ENCODE data around the gene LRMDA. TPM values are rescaled to one million over a fixed set of nuclear protein-coding genes. Genes with fewer than 3 reads are reported as not detected.

Gene LRMDA
- total and polyA plus RNA-seq, 2 of the 4 experiments (the other 2 are of a cell fraction): 0.07 TPM; not detected in 1

DNA sequence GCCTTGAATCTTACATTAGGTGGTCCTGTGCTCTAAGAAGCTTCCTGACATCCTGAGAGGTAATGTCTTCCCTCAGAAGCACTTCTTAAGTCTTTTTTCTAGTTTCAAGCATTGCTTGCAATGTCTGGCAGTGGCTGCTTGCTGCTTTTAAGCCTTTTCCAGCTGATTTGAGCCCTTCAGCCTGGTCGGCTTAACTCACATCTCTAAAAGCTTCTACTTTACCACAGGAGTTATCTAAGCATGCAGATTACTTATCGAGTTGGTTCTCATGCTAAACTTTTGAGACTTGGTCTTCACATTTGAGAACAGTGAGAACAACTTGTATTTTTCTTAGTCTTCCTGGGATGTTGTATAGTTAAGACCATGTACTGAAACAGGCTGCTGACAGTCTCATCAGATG lies 3.9 kb downstream of the LRMDA start:
- in situ Hi-C loops (cut with MboI; ENCODE audit: low sequenced_read_pairs) (no loop called here), dilution Hi-C loops (cut with HindIII; ENCODE audit: low sequenced_read_pairs, unreplicated experiment) (no loop called here), intact Hi-C loops (cut with micrococcal nuclease) (no loop called here)
- Histone ChIP-seq H4K8ac (ENCODE audit: low read depth in 2 of 2, low read length in 2 of 2) (no peak overlapping the region), H3K18ac (ENCODE audit: low read depth, low read length) (no peak overlapping the region), H3K79me1 (ENCODE audit: low read depth in 1 of 2, low read length in 2 of 2) (no peaks in the 10 kb centered on the region), H3K9me1 (ENCODE audit: insufficient read depth, low read length) (no peaks in the 10 kb centered on the region), H4K5ac (ENCODE audit: low read depth, low read length) (no peak overlapping the region), H2BK20ac (ENCODE audit: low read depth, low read length) (no peak overlapping the region), H2AK9ac (replicated peaks; ENCODE audit: low read depth, low read length, poor library complexity) (no peak overlapping the region), H2BK15ac (ENCODE audit: low read depth, low read length) (no peak overlapping the region), H2AFZ (replicated peaks; ENCODE audit: low read length, poor library complexity) (no peak overlapping the region), H2BK120ac (ENCODE audit: low read depth, low read length) (no peak overlapping the region), H3K4me2 (ENCODE audit: low read depth, low read length) (no peak overlapping the region), H3K14ac (replicated peaks; ENCODE audit: low read depth, low read length) (no peak overlapping the region), H3K27ac (ENCODE audit: insufficient read depth, low read length) (no peak overlapping the region), H3K4me1 (ENCODE audit: control insufficient read depth, insufficient read depth, low read length) (peaks cover 2% of the 10 kb centered on the region; the same call in 1 of the 2 replicates), H4K91ac (ENCODE audit: insufficient read depth, low read depth, low read length) (no peak overlapping the region), H3K23ac (ENCODE audit: low read depth, low read length) (no peak overlapping the region), H2AK5ac (ENCODE audit: low read depth, low read length) (no peak overlapping the region), H3K56ac (ENCODE audit: extremely low read depth, insufficient read depth, low read length) (no peak overlapping the region), H3K36me3 (ENCODE audit: control insufficient read depth, insufficient read depth, low read length) (no peaks in the 10 kb centered on the region), H2BK5ac (ENCODE audit: low read depth, low read length, poor library complexity, severe bottlenecking) (no peak overlapping the region), H4K20me1 (ENCODE audit: insufficient read depth, low read length) (no peaks in the 10 kb centered on the region), H3K9ac (ENCODE audit: low read depth, low read length) (no peak overlapping the region), H3K9me3 (ENCODE audit: control insufficient read depth, insufficient read depth, low read length) (no peaks in the 10 kb centered on the region; the same call in 1 of the 2 replicates), H3K27me3 (ENCODE audit: control insufficient read depth, insufficient read depth, low read length) (peaks cover 32% of the 10 kb centered on the region), H3K4ac (ENCODE audit: low read depth, low read length) (no peak overlapping the region), H3K4me3 (ENCODE audit: insufficient read depth, low read depth, low read length) (no peak overlapping the region)
- ChIA-PET POLR2A (ENCODE audit: unreplicated experiment) (no interaction called here), CTCF (no interaction called here)
- WGBS, 2 experiments (ENCODE audit: extremely low coverage in 2 of 2, insufficient read length in 1 of 2): 60% methylated on average over 1 of the region's 2 CpGs; no CpG with 5 or more reads in 1 of the 2 experiments
- no peak for TF ChIP-seq POLR2A (IDR thresholded peaks at IDR 0.05; ENCODE audit: low read depth, low read length)
- no peak for TF ChIP-seq MAFK (IDR thresholded peaks at IDR 0.05; ENCODE audit: low read depth, low read length)
- TF ChIP-seq, protein P1, sequence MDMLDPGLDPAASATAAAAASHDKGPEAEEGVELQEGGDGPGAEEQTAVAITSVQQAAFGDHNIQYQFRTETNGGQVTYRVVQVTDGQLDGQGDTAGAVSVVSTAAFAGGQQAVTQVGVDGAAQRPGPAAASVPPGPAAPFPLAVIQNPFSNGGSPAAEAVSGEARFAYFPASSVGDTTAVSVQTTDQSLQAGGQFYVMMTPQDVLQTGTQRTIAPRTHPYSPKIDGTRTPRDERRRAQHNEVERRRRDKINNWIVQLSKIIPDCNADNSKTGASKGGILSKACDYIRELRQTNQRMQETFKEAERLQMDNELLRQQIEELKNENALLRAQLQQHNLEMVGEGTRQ (IDR thresholded peaks at IDR 0.05; ENCODE audit: low read depth, low read length): no peak
- TF ChIP-seq NFE2L2 (IDR thresholded peaks at IDR 0.05; ENCODE audit: low read depth, low read length): no peak
- no peak for TF ChIP-seq RCOR1 (IDR thresholded peaks at IDR 0.05; ENCODE audit: insufficient replicate concordance, low read length)
- TF ChIP-seq, protein P2, sequence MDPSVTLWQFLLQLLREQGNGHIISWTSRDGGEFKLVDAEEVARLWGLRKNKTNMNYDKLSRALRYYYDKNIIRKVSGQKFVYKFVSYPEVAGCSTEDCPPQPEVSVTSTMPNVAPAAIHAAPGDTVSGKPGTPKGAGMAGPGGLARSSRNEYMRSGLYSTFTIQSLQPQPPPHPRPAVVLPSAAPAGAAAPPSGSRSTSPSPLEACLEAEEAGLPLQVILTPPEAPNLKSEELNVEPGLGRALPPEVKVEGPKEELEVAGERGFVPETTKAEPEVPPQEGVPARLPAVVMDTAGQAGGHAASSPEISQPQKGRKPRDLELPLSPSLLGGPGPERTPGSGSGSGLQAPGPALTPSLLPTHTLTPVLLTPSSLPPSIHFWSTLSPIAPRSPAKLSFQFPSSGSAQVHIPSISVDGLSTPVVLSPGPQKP (IDR thresholded peaks at IDR 0.05; ENCODE audit: borderline replicate concordance, low read depth, low read length): no peak
- TF ChIP-seq BHLHE40 (IDR thresholded peaks at IDR 0.05; ENCODE audit: low read depth, low read length): no peak
- TF ChIP-seq FOS (IDR thresholded peaks at IDR 0.05; ENCODE audit: low read depth, low read length): no peak
- TF ChIP-seq MXI1 (IDR thresholded peaks at IDR 0.05; ENCODE audit: borderline replicate concordance, low read depth, low read length): no peak
- TF ChIP-seq CEBPB (IDR thresholded peaks at IDR 0.05; ENCODE audit: low read depth, low read length): no peak
- no peak for TF ChIP-seq MAZ (IDR thresholded peaks at IDR 0.05; ENCODE audit: borderline replicate concordance, low read depth, low read length)
- TF ChIP-seq, protein P3, sequence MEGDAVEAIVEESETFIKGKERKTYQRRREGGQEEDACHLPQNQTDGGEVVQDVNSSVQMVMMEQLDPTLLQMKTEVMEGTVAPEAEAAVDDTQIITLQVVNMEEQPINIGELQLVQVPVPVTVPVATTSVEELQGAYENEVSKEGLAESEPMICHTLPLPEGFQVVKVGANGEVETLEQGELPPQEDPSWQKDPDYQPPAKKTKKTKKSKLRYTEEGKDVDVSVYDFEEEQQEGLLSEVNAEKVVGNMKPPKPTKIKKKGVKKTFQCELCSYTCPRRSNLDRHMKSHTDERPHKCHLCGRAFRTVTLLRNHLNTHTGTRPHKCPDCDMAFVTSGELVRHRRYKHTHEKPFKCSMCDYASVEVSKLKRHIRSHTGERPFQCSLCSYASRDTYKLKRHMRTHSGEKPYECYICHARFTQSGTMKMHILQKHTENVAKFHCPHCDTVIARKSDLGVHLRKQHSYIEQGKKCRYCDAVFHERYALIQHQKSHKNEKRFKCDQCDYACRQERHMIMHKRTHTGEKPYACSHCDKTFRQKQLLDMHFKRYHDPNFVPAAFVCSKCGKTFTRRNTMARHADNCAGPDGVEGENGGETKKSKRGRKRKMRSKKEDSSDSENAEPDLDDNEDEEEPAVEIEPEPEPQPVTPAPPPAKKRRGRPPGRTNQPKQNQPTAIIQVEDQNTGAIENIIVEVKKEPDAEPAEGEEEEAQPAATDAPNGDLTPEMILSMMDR (conservative IDR thresholded peaks at IDR 0.05; ENCODE audit: low read depth, low read length): no peak
- TF ChIP-seq RFX5 (IDR thresholded peaks at IDR 0.05; ENCODE audit: low read depth, low read length): no peak
- TF ChIP-seq CHD1 (IDR thresholded peaks at IDR 0.05; ENCODE audit: low read depth, low read length): no peak
- no peak for TF ChIP-seq RAD21 (IDR thresholded peaks at IDR 0.05; ENCODE audit: low read length)
- TF ChIP-seq SMC3 (IDR thresholded peaks at IDR 0.05; ENCODE audit: low read depth, low read length): no peak
- BruUV-seq (replicated peaks): no TSS peak
- ATAC-seq (ENCODE audit: low read depth) (no peak), DNase-seq (no peak)

Data from IMR-90 (cell line).